Bronchus fibroblast of lung (primary cell): ENCODE data around the gene SP1. TPM values are rescaled to one million over a fixed set of nuclear protein-coding genes. Genes with fewer than 3 reads are reported as not detected.

ENCODE experiments used
- total RNA-seq: library from RNA; depleted of rRNA; stranded (reverse); fragments of >200 nt; gene quantifications from 2 replicates; pipeline ENCODE4 v1.2.3, GENCODE V29; 2015

Gene SP1
- total RNA-seq = 32.4 and 34.3 TPM in 2 replicates

GRCh38 chr12:53380104-53380793 lies at the start of gene SP1:
Gene SP1 (plus strand): TSS chr12:53380176. CDS start chr12:53380292, 116 bp downstream.

DNA sequence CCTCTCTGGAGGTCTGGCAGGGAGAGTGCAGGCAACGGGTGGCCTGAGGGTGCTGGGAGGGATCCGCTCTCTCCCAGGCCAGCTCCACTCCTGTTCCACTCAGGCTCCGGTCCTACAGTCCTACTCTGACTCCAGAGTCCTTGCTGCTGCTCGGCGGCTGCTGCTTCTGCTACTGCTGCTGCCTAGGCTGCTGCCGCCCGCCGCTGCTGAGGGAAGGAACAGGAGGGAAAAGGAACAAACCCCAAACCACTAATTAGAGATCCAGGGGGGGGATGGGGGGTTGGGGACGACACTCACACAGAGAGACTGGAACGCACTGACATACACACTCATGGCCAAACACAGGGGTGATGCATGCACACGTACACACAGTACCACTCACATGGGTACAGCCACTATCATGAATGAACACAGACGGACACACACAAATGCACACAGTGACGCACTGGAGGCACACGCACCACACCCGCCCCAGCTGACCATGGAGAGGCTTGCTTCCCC lies 43.7 kb upstream of the SP1 start, which contains the start of gene SP7:
TSS of gene SP7 (minus strand) at position 174 of the 501 bp plus-strand sequence. CDS start 708 bp downstream, outside the sequence.

DNA sequence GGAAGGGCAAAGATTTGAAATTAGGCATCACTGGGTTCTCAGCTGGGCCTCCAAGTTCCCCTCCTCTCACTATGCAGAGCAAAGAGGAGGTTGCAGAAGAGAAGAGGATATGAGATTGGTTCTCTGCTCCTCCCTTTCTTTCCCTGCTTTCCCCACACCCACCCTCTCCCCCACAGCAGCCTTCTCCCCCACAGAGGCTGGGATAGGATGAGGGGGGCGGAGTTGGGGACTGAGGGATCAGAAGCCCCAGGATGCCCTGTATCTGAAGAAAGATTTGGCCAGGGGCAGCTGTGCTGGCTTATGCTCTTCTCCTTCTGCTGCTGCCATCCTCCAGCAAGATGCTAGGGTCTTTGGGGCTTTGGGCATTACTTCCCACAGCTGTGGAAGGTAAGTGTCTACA lies 43.6 kb downstream of the SP1 start, which contains the start of gene AMHR2:
TSS of gene AMHR2 (plus strand) at position 259 of the 400 bp plus-strand sequence. CDS start at position 339, 80 bp downstream.

DNA sequence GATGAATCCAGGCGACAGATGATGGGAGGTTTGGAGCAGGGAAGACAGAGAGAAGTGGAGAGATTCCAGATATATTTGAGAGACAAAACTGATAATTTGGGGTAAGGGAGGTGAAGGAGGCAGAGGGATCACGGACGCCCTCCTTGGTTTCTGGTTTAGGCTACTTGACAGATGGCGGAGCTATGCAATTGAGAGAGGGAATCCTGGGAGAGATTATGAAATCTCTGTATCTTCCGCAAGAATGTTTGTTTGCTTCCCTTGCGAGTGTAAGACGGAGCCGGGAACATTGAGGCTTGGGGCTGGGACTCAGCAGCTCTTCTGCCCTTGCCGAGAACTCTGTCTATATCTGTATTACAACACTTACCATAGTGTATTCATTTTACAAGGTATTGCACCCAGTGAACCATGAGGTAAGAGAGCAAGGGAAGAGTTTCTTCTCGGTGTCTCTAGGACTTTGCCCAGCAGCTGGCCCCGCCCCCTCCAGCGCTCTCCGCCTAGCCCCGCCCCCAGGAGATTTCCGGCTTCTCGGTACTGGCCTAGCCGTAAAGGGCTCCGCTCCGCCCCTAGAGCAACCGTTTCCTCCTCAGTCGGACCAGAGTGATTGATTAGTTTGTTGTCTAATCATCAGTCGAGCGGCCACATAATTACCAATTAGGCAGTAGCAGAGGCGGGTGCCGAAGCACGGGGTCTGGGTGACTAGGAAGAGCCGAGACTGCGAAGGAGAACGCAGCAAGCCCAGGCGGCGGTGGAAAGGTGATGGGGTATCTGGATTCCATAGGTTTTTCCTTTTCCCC lies 61.3 kb downstream of the SP1 start, which contains the start of gene PRR13:
TSS of gene PRR13 (plus strand) at position 695 of the 794 bp plus-strand sequence. CDS start 981 bp downstream, outside the sequence.

DNA sequence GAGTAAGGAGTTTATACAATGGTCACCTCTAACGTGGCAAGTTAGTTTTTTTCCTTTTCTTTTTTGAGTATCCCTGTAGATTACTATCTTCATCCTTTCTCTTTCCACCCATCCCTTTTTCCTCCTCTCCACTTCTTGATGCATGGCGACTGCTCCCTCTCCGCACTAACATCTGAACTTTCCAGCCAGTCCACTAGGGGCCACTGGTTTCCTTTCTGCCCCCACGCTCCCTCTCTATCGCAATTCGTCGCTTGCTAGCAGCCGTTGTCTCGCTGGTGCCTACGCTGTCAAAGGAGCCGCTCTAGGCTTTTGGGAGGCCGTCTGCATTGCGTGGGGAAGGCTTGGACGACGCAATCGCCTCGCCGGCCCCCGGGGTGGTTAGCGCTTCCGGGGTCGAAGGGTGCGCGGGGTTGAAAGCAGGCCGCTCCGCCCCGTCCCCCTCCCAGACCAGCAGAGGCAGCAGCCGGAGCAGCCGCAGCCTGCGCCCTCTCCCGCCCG lies 71.7 kb downstream of the SP1 start, which contains the start of gene PCBP2:
TSS of gene PCBP2 (plus strand) at position 442 of the 498 bp plus-strand sequence. CDS start 2,699 bp downstream, outside the sequence.

Other genes with a start within 250 kb of the SP1 start
- gene ZNF740, start 199.5 kb upstream of the SP1 start, total RNA-seq = 5.2 and 5.9 TPM in 2 replicates
- gene CSAD, start 199.3 kb upstream of the SP1 start, total RNA-seq = 4.2 and 5.4 TPM in 2 replicates
- under 0.01 TPM in 2 replicates for gene ITGB7, start 172.9 kb upstream of the SP1 start, total RNA-seq
- 27.4 and 32.1 TPM in 2 replicates for gene RARG, start 148.0 kb upstream of the SP1 start, total RNA-seq
- gene ESPL1, start 111.9 kb upstream of the SP1 start, total RNA-seq = 12.4 and 13.2 TPM in 2 replicates
- 364 and 411 TPM in 2 replicates for gene PFDN5, start 84.6 kb upstream of the SP1 start, total RNA-seq
- gene MYG1, start 80.5 kb upstream of the SP1 start, total RNA-seq = 73.4 and 73.5 TPM in 2 replicates
- 95.6 and 105 TPM in 2 replicates for gene AAAS, start 58.6 kb upstream of the SP1 start, total RNA-seq
- not detected in 2 replicates for gene SP7, start 43.8 kb upstream of the SP1 start, total RNA-seq
- not detected in 2 replicates for gene AMHR2, start 43.7 kb downstream of the SP1 start, total RNA-seq
- 115 and 126 TPM in 2 replicates for gene PRR13, start 61.6 kb downstream of the SP1 start, total RNA-seq
- 125 and 136 TPM in 2 replicates for gene PCBP2, start 71.9 kb downstream of the SP1 start, total RNA-seq
- 17.1 and 18.7 TPM in 2 replicates for gene MAP3K12, start 119.3 kb downstream of the SP1 start, total RNA-seq
- 48.2 and 48.4 TPM in 2 replicates for gene TARBP2, start 121.1 kb downstream of the SP1 start, total RNA-seq
- not detected in 2 replicates for gene NPFF, start 127.3 kb downstream of the SP1 start, total RNA-seq
- gene ATF7, start 246.2 kb downstream of the SP1 start, total RNA-seq = 8.5 and 10.4 TPM in 2 replicates